ENCODE data around the gene FNBP1.

DNA sequence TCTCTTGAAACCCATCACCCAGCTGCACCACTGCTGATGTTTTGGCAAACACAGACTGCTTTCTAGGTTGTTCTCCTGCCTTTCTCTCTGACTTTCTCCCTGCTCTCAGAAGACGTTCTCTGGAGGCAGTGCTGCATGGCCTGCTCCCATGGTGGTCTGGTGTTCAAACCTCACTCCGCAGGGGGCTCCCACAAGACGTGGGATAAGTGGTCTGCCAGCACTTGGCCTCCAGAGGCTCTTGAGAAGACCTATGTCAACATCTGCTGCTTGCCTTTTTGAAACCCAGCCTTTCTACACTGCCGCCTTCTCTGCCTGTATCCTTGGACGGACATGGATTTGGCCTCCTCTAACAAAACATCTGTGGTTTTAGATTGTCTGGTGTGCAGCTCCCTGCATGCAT is 191.2 kb downstream of the FNBP1 start:
- TF ChIP-seq CTCF (IDR thresholded peaks at IDR 0.05) = no peak
- TF ChIP-seq POLR2A (IDR thresholded peaks at IDR 0.05) = no peak
